Measurements from ENCODE around the gene NR6A1. TPM values are rescaled to one million over a fixed set of nuclear protein-coding genes. Genes with fewer than 3 reads are reported as not detected.
"Not testable (repeated sequence)": the region's sequence is repeated elsewhere in the genome, so short reads cannot be mapped to it uniquely, and the experiment has no call there.

Gene NR6A1
- total RNA-seq, 4 donors from 2014 or later, result 1.8 to 2.8 (median 2.0) TPM

- intact Hi-C loops (cut with DNase I), result loop anchor here (1.0 to 10.0 kb wide), 3 partner anchors 80 to 601 kb away; partner anchors contain the start of genes SCAI and WDR38
- no peak for DNase-seq (ENCODE audit: extremely low spot score)
- Histone ChIP-seq H3K36me3 (no peaks in the 10 kb centered on the region), H3K9me3 (no peaks in the 10 kb centered on the region), H3K27ac (replicated peaks in 1 of 4) (no peak overlapping the region), H3K4me3 (no peak overlapping the region), H3K4me1 (peaks cover 33 to 67% (median 56%) of the 10 kb centered on the region in 4 donors), H3K27me3 (peaks cover 3 to 25% (median 12%) of the 10 kb centered on the region in 4 donors)
- 93% methylated on average over 1 of the region's 1 CpG for WGBS
- TF ChIP-seq, protein P1, sequence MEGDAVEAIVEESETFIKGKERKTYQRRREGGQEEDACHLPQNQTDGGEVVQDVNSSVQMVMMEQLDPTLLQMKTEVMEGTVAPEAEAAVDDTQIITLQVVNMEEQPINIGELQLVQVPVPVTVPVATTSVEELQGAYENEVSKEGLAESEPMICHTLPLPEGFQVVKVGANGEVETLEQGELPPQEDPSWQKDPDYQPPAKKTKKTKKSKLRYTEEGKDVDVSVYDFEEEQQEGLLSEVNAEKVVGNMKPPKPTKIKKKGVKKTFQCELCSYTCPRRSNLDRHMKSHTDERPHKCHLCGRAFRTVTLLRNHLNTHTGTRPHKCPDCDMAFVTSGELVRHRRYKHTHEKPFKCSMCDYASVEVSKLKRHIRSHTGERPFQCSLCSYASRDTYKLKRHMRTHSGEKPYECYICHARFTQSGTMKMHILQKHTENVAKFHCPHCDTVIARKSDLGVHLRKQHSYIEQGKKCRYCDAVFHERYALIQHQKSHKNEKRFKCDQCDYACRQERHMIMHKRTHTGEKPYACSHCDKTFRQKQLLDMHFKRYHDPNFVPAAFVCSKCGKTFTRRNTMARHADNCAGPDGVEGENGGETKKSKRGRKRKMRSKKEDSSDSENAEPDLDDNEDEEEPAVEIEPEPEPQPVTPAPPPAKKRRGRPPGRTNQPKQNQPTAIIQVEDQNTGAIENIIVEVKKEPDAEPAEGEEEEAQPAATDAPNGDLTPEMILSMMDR (IDR thresholded peaks at IDR 0.05), result no peak
- no peak for TF ChIP-seq POLR2AphosphoS5 (IDR thresholded peaks at IDR 0.05)
- TF ChIP-seq POLR2A (IDR thresholded peaks at IDR 0.05; ENCODE audit: low read depth), result no peak
- no peak for TF ChIP-seq EP300 (IDR thresholded peaks at IDR 0.05)
Measured at GRCh38 chr9:124773473-124774128, 2.5 kb upstream of the NR6A1 start.

DNA sequence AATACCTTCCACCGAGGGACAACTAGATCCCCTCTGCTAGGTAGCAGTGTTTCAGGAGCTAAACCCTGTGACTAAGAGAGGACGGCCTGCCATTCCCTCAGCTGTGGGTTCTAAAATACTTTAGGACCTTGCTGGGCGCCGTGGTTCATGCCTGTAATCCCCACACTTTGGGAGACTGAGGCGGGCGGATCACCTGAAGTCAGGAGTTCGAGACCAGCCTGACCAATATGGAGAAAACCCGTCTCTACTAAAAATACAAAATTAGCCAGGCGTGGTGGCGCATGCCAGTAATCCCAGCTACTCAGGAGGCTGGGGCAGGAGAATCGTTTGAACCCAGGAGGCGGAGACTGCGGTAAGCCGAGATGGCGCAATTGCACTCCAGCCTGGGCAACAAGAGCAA lies 1.8 kb upstream of the NR6A1 start:
- not testable (repeated sequence) for H3K36me3 ChIP-seq; H3K27ac ChIP-seq (replicated peaks in 1 of 4); H3K9me3 ChIP-seq; H3K4me3 ChIP-seq; DNase-seq (ENCODE audit: extremely low spot score)
- H3K27me3 ChIP-seq, result peaks cover 3 to 32% (median 12%) of the 10 kb centered on the region in 4 donors
- intact Hi-C loops (cut with DNase I), result loop anchor here (5.0 to 10.0 kb wide), 2 partner anchors 369 to 602 kb away; partner anchors contain the start of gene SCAI
- 91% methylated on average over 15 of the region's 15 CpGs for WGBS
- H3K4me1 ChIP-seq, result peaks cover 28 to 60% (median 49%) of the 10 kb centered on the region in 4 donors

DNA sequence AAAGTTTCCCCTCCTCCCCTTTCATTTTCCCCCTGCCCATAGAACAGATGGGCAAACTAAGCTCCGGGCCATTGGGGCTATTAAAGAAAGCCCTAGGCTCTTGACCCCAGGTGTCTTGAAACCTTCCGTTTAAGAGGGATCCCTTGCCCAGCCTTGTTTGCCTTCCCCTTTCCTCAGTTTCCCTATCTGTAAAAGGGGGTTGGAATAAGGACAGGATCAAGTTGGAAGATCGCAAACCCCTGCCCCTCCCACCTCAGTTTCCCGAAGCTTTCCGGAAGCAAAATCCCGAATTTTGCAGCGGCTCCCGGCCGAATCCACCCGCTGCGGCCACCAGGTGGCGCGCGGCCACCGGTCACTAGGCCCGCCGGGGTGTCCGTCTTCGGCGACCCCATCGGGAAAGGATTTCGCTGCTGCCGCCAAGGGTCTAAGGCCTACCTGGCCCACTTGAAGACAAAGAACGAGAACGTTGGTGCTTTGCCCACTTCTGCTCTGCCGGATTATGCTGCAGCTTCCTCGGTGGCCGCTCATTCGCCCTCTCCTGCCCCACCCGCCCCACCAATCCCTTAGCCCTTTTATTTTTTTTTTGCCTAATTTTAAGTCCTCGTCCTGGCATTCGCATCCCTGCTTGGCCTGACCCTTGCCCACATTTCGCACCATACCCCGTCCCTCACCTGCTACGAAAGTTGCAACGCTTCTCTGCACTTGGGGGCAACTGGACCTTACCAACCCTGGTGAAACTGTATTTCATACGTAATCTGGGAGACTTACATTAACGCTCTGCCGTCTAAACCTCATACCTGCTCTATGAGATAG lies 962 bp upstream of the NR6A1 start:
- H3K36me3 ChIP-seq, result no peaks in the 10 kb centered on the region
- H3K27ac ChIP-seq (replicated peaks in 1 of 4), result peak overlapping the region; percentile 53 to 81 (median 75)
- H3K9me3 ChIP-seq, result no peaks in the 10 kb centered on the region
- H3K4me1 ChIP-seq, result peaks cover 24 to 52% (median 42%) of the 10 kb centered on the region in 4 donors
- H3K4me3 ChIP-seq, result peak overlapping the region; percentile 81 to 95 (median 86)
- H3K27me3 ChIP-seq, result peaks cover 3 to 40% (median 16%) of the 10 kb centered on the region in 4 donors
- WGBS, result 28% methylated on average over 32 of the region's 39 CpGs
- peak; percentile 91 for DNase-seq (ENCODE audit: extremely low spot score)
- TF ChIP-seq POLR2A (IDR thresholded peaks at IDR 0.05; ENCODE audit: low read depth), result no peak
- TF ChIP-seq, protein P1 (IDR thresholded peaks at IDR 0.05), result peak; percentile 96 to 99 (median 96)
- TF ChIP-seq POLR2AphosphoS5 (IDR thresholded peaks at IDR 0.05), result peak in 1 of 2 donors; percentile 48
- intact Hi-C loops (cut with DNase I), result loop anchor here (5.0 to 10.0 kb wide), 2 partner anchors 370 to 603 kb away; partner anchors contain the start of gene SCAI

DNA sequence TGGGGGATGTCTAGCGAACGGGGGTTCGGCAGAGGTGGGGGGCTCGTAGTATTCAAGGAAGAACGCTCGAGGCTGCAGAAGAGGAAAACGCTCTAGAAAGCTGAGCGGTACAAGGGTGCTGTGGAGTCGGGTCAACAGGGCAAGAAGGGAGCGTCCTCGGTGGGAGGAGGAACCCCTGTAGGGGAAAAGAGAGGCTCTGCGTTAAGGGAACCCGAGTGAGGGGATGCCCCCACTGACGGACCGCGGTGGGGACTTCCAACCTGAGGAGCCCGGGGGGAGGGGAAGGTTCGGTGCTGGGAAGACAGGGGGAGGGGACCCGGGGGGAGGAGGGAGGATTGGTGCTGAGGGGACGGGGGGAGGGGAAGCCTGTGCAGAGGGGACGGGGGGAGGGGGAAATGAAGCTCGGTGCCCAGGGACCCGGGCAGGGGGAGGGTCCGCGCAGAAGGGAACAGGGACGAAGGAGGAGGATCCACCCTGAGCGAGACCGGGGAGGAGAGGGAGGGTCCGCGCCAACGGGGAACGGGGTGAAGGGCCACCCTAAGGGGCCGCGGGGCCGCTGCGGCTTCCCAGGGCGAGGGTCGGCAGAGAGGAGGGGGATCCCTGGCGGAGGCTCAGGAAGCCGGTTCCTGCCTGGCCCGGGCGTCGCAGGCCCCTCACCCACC lies 621 bp downstream of the NR6A1 start:
- TF ChIP-seq POLR2A (IDR thresholded peaks at IDR 0.05; ENCODE audit: low read depth) (no peak), POLR2AphosphoS5 (IDR thresholded peaks at IDR 0.05) (no peak), EP300 (IDR thresholded peaks at IDR 0.05) (no peak)
- TF ChIP-seq, protein P1 (IDR thresholded peaks at IDR 0.05), result no peak
- no peak for DNase-seq (ENCODE audit: extremely low spot score)
- 2% methylated on average over 37 of the region's 43 CpGs for WGBS
- H3K9me3 ChIP-seq, result no peaks in the 10 kb centered on the region
- H3K27ac ChIP-seq (replicated peaks in 1 of 4), result peak overlapping the region; percentile 49 to 78 (median 62)
- H3K4me1 ChIP-seq, result peaks cover 19 to 41% (median 31%) of the 10 kb centered on the region in 4 donors
- peaks cover 3 to 54% (median 19%) of the 10 kb centered on the region in 4 donors for H3K27me3 ChIP-seq
- no peaks in the 10 kb centered on the region for H3K36me3 ChIP-seq
- intact Hi-C loops (cut with DNase I), result loop anchor here (5.0 to 10.0 kb wide), 2 partner anchors 372 to 604 kb away; partner anchors contain the start of gene SCAI
- H3K4me3 ChIP-seq, result peak overlapping the region; percentile 81 to 95 (median 86)

Measured in esophagus muscularis mucosa (tissue), 4 donors.